Tibial nerve (tissue), 4 donors: Measurements from ENCODE around the gene PCBP3. TPM values are rescaled to one million over a fixed set of nuclear protein-coding genes. Genes with fewer than 3 reads are reported as not detected.

Source experiments
- DNase-seq, 2 donors: peaks; one replicate each; pipeline ENCODE4 v3.0.0-alpha.2; 2019; ENCODE audit warnings: low spot score in 2 of 2
- H3K27ac ChIP-seq, 4 donors: fragments of 200-600 bp; sonication (generic) in 3 of 4; one replicate each; pipeline ENCODE4 v1.5.1; 2017 to 2019; ENCODE audit warnings: mild to moderate bottlenecking in 1 of 4
- H3K27me3 ChIP-seq, 2 donors: fragments of 200-600 bp; sonication (generic) in 1 of 2; one replicate each; pipeline versions ENCODE4 v1.5.1 to v1.6.0; 2017 to 2019
- H3K36me3 ChIP-seq, 3 donors: fragments of 200-600 bp; sonication (generic); one replicate each; pipeline ENCODE4 v1.5.1; 2018 to 2019
- H3K4me1 ChIP-seq, 4 donors: fragments of 200-600 bp; sonication (generic) in 3 of 4; one replicate each; pipeline ENCODE4 v1.5.1; 2017 to 2019
- H3K4me3 ChIP-seq, 4 donors: fragments of 200-600 bp; sonication (generic) in 3 of 4; one replicate each; pipeline ENCODE4 v1.5.1; 2017 to 2019; ENCODE audit warnings: mild to moderate bottlenecking in 1 of 4, moderate library complexity in 1 of 4
- H3K9me3 ChIP-seq, 4 donors: fragments of 200-600 bp; sonication (generic) in 3 of 4; one replicate each; pipeline ENCODE4 v1.5.1; 2017 to 2019
- EP300 ChIP-seq, 2 donors: sonication (generic); formaldehyde crosslinking; IDR thresholded peaks; one replicate each; pipeline ENCODE4 v1.6.1; 2017; ENCODE audit warnings: antibody characterized with exemption in 2 of 2, mild to moderate bottlenecking in 1 of 2
- POLR2A ChIP-seq, 2 donors: fragments of 450-650 bp; IDR thresholded peaks; one replicate each; pipeline ENCODE4 v1.6.1; 2017; ENCODE audit warnings: antibody characterized with exemption in 2 of 2, mild to moderate bottlenecking in 2 of 2, moderate library complexity in 2 of 2
- WGBS, 2 donors: methylation state at CpG; one replicate each; pipeline ENCODE4 v1.1.5; 2018; 5-methylcytosine and 5-hydroxymethylcytosine counted together
- total RNA-seq, 4 donors: library from RNA; depleted of rRNA; stranded (reverse); fragments of >200 nt; gene quantifications; one replicate each; pipeline ENCODE4 v1.1.0, GENCODE V29; 2016
- TF ChIP-seq, protein P1 (sequence below), 5 experiments: fragments of 200-600 bp in 3 of 5; fragments of 450-650 bp in 2 of 5; sonication (generic) in 3 of 5; IDR thresholded peaks; one replicate each; pipeline ENCODE4 v1.5.1; 2016 to 2019; ENCODE audit warnings: antibody characterized with exemption in 5 of 5, mild to moderate bottlenecking in 3 of 5, moderate library complexity in 2 of 5

PCBP3 gene
- total RNA-seq, 4 donors from 2014 or later: 4.2 to 13.4 (median 9.6) TPM

GRCh38 chr21:45598109-45598508 is 45.4 kb upstream of the PCBP3 start:
- H3K27ac ChIP-seq: no peak overlapping the region
- peaks cover 0 to 24% (median 2%) of the 10 kb centered on the region in 4 donors for H3K9me3 ChIP-seq
- DNase-seq: no peak
- WGBS, 2 donors: 28 to 58% methylated on average over 3 to 7 of the region's 7 CpGs
- TF ChIP-seq, protein P1, sequence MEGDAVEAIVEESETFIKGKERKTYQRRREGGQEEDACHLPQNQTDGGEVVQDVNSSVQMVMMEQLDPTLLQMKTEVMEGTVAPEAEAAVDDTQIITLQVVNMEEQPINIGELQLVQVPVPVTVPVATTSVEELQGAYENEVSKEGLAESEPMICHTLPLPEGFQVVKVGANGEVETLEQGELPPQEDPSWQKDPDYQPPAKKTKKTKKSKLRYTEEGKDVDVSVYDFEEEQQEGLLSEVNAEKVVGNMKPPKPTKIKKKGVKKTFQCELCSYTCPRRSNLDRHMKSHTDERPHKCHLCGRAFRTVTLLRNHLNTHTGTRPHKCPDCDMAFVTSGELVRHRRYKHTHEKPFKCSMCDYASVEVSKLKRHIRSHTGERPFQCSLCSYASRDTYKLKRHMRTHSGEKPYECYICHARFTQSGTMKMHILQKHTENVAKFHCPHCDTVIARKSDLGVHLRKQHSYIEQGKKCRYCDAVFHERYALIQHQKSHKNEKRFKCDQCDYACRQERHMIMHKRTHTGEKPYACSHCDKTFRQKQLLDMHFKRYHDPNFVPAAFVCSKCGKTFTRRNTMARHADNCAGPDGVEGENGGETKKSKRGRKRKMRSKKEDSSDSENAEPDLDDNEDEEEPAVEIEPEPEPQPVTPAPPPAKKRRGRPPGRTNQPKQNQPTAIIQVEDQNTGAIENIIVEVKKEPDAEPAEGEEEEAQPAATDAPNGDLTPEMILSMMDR (IDR thresholded peaks at IDR 0.05): no peak
- TF ChIP-seq POLR2A (IDR thresholded peaks at IDR 0.05) (no peak), EP300 (IDR thresholded peaks at IDR 0.05) (no peak)
- H3K4me1 ChIP-seq: no peaks in the 10 kb centered on the region
- H3K4me3 ChIP-seq: no peak overlapping the region
- H3K36me3 ChIP-seq: no peaks in the 10 kb centered on the region
- peaks cover 0 to 22% of the 10 kb centered on the region in 2 donors for H3K27me3 ChIP-seq

GRCh38 chr21:45598666-45599065 is 44.9 kb upstream of the PCBP3 start:
- no peak overlapping the region for H3K4me3 ChIP-seq
- no peaks in the 10 kb centered on the region for H3K36me3 ChIP-seq
- H3K27ac ChIP-seq: no peak overlapping the region
- WGBS, 2 donors: 79 to 85% methylated on average over 9 to 10 of the region's 10 CpGs
- H3K4me1 ChIP-seq: no peaks in the 10 kb centered on the region
- TF ChIP-seq EP300 (IDR thresholded peaks at IDR 0.05) (no peak), POLR2A (IDR thresholded peaks at IDR 0.05) (no peak)
- peaks cover 0 to 22% of the 10 kb centered on the region in 2 donors for H3K27me3 ChIP-seq
- DNase-seq: no peak
- H3K9me3 ChIP-seq: peaks cover 0 to 30% (median 2%) of the 10 kb centered on the region in 4 donors

DNA sequence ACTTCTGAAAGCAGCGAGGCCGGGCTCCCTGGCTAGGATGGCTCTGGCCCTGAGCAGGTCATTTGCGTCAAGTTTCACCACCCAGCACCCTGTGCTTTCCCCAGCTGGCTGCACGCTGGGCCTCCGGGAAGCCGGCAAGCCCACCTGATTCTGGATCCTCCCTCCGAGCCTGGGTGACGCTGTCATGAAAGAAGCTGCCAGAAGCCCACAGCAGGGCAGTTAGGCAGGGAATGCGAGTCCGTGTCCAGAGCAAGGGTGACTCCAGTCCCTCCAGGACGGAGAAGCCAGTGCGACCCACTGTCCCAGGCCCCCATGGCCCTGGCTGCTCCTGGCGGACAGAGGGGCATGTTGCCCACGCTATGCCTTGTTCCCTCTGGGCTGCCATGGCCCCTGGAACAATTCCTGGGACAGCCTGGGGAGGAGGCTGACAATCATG is 44.4 kb upstream of the PCBP3 start:
- DNase-seq: no peak
- TF ChIP-seq, protein P1 (IDR thresholded peaks at IDR 0.05): no peak
- TF ChIP-seq EP300 (IDR thresholded peaks at IDR 0.05): no peak
- no peak for TF ChIP-seq POLR2A (IDR thresholded peaks at IDR 0.05)
- H3K27me3 ChIP-seq: peaks cover 0 to 22% of the 10 kb centered on the region in 2 donors
- no peaks in the 10 kb centered on the region for H3K36me3 ChIP-seq
- no peak overlapping the region for H3K4me3 ChIP-seq
- WGBS, 2 donors: 90 to 91% methylated on average over 12 to 14 of the region's 14 CpGs
- H3K4me1 ChIP-seq: no peaks in the 10 kb centered on the region
- peaks cover 0 to 35% (median 2%) of the 10 kb centered on the region in 4 donors for H3K9me3 ChIP-seq
- H3K27ac ChIP-seq: no peak overlapping the region

DNA sequence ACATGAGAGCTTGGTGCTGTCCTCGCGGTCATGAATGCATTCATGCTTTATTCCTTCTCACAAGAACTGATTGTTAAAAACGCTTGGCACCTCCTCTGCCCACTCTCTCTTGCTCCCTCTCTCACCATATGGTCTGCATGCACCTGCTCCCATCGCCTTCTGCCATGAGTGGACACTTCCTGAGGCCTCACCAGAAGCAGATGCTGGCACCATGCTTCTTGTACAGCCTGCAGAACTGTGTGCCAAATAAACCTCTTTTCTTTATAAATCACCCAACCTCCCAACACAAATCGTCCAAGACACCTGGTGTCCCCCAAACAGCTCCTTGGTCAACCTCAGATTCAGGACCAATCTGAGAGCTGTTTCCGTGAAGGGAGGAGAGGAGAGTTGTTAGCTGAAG is 43.3 kb upstream of the PCBP3 start:
- H3K36me3 ChIP-seq: no peaks in the 10 kb centered on the region
- WGBS, 2 donors: 83% methylated on average over 6 of the region's 6 CpGs
- H3K27ac ChIP-seq: no peak overlapping the region
- no peak overlapping the region for H3K4me3 ChIP-seq
- no peak for DNase-seq
- peaks cover 0 to 42% (median 2%) of the 10 kb centered on the region in 4 donors for H3K9me3 ChIP-seq
- H3K27me3 ChIP-seq: peaks cover 0 to 13% of the 10 kb centered on the region in 2 donors
- TF ChIP-seq POLR2A (IDR thresholded peaks at IDR 0.05): no peak
- no peak for TF ChIP-seq EP300 (IDR thresholded peaks at IDR 0.05)
- TF ChIP-seq, protein P1 (IDR thresholded peaks at IDR 0.05): no peak
- H3K4me1 ChIP-seq: no peaks in the 10 kb centered on the region

- Histone ChIP-seq H3K27me3 (peaks cover 0 to under 1% of the 10 kb centered on the region in 2 donors), H3K4me1 (no peaks in the 10 kb centered on the region), H3K9me3 (peaks cover 0 to 42% (median 2%) of the 10 kb centered on the region in 4 donors), H3K27ac (no peak overlapping the region), H3K4me3 (no peak overlapping the region), H3K36me3 (no peaks in the 10 kb centered on the region)
- no peak for DNase-seq
- TF ChIP-seq, protein P1 (IDR thresholded peaks at IDR 0.05): no peak
- WGBS, 2 donors: 74 to 86% methylated on average over 10 of the region's 10 CpGs
These were observed 42.0 kb upstream of the PCBP3 start for GRCh38 chr21:45601551-45601950.

GRCh38 chr21:45602106-45602505 is 41.4 kb upstream of the PCBP3 start:
- no peaks in the 10 kb centered on the region for H3K36me3 ChIP-seq
- peaks cover 0 to 42% (median 2%) of the 10 kb centered on the region in 4 donors for H3K9me3 ChIP-seq
- 88 to 89% methylated on average over 5 of the region's 5 CpGs for WGBS, 2 donors
- H3K27me3 ChIP-seq: no peaks in the 10 kb centered on the region
- H3K27ac ChIP-seq: no peak overlapping the region
- TF ChIP-seq, protein P1 (IDR thresholded peaks at IDR 0.05): no peak
- TF ChIP-seq EP300 (IDR thresholded peaks at IDR 0.05): no peak
- no peak for TF ChIP-seq POLR2A (IDR thresholded peaks at IDR 0.05)
- no peak for DNase-seq
- H3K4me1 ChIP-seq: no peaks in the 10 kb centered on the region
- H3K4me3 ChIP-seq: no peak overlapping the region
